A673 (cell line): ENCODE results near the gene MED15. TPM values are rescaled to one million over a fixed set of nuclear protein-coding genes. Genes with fewer than 3 reads are reported as not detected.

ENCODE experiments used
- BruUV-seq: library from RNA; stranded (reverse); fragments of 400-500 nt; replicated peaks from 2 replicates; lab custom pipeline; 2021; lab: Mats Ljungman, UMichigan
- CTCF ChIA-PET: fragments of 300-600 bp; sonication (Branson Sonifier 250); formaldehyde crosslinking; loops from one replicate; lab custom pipeline; 2022; ENCODE audit warnings: antibody characterized with exemption; lab: Charles Lee
- POLR2A ChIA-PET: fragments of 300-600 bp; sonication (Branson Sonifier 250); formaldehyde crosslinking; loops from one replicate; lab custom pipeline; 2022; ENCODE audit warnings: antibody characterized with exemption; ENCODE audit not compliant: low non-redundant PET; lab: Charles Lee
- DNase-seq: peaks from one replicate; pipeline ENCODE4 v3.0.0-alpha.2; 2015; ENCODE audit warnings: low spot score
- H3K27ac ChIP-seq: fragments of 200-600 bp; sonication (generic); 2 replicates; pipeline ENCODE4 v1.5.1; 2016; ENCODE audit warnings: mixed run types, low read depth, mild to moderate bottlenecking, mixed read lengths, antibody characterized with exemption, low read length; ENCODE audit not compliant: poor library complexity, severe bottlenecking
- H3K27me3 ChIP-seq: fragments of 200-600 bp; sonication (generic); replicated peaks from 2 replicates; pipeline ENCODE4 v1.6.1; 2017; ENCODE audit warnings: mixed run types, low read depth, mild to moderate bottlenecking, mixed read lengths, antibody characterized with exemption, low read length; ENCODE audit not compliant: insufficient read depth, poor library complexity
- H3K36me3 ChIP-seq: fragments of 200-600 bp; sonication (generic); 2 replicates; pipeline ENCODE4 v1.6.1; 2016; ENCODE audit warnings: mixed run types, mild to moderate bottlenecking, mixed read lengths, antibody characterized with exemption, low read length; ENCODE audit not compliant: insufficient read depth, poor library complexity, severe bottlenecking
- H3K4me1 ChIP-seq: fragments of 200-600 bp; sonication (generic); 2 replicates; pipeline ENCODE4 v1.6.1; 2017; ENCODE audit warnings: mixed run types, mild to moderate bottlenecking, mixed read lengths, antibody characterized with exemption, low read length; ENCODE audit not compliant: insufficient read depth, poor library complexity, severe bottlenecking
- H3K4me3 ChIP-seq: fragments of 200-600 bp; sonication (generic); 2 replicates; pipeline ENCODE4 v1.5.1; 2016; ENCODE audit warnings: low read depth, mixed run types, mild to moderate bottlenecking, mixed read lengths, low read length; ENCODE audit not compliant: poor library complexity, severe bottlenecking
- H3K9me3 ChIP-seq: fragments of 200-600 bp; sonication (generic); 2 replicates; pipeline ENCODE4 v1.6.1; 2016; ENCODE audit warnings: mixed run types, low read depth, mild to moderate bottlenecking, mixed read lengths, antibody characterized with exemption, low read length; ENCODE audit not compliant: poor library complexity, severe bottlenecking
- CTCF ChIP-seq: fragments of 300-800, 200-600 bp; sonication (generic); conservative IDR thresholded peaks from 2 replicates; pipeline ENCODE4 v1.5.1; 2017; ENCODE audit warnings: low read depth, mild to moderate bottlenecking, antibody characterized with exemption, low read length, moderate library complexity, mixed read lengths
- EZH2 ChIP-seq: fragments of 200-600 bp; sonication (generic); IDR thresholded peaks from 2 replicates; pipeline ENCODE4 v1.6.1; 2017; ENCODE audit warnings: borderline replicate concordance, low read depth, mild to moderate bottlenecking, mixed read lengths, antibody characterized with exemption, low read length; ENCODE audit not compliant: poor library complexity, severe bottlenecking
- intact Hi-C: fragments of 100-400 bp; cut with micrococcal nuclease; formaldehyde crosslinking; loops from one replicate; pipeline ENCODE4 v1.10.0; 2022; ENCODE audit not compliant: unreplicated experiment
- total RNA-seq: library from RNA; stranded (reverse); gene quantifications from 2 replicates; pipeline ENCODE4 v1.2.3, GENCODE V29; 2021

MED15 gene
- total RNA-seq, 1 experiment from 2014 or later = 96.2 TPM

GRCh38 chr22:20528405-20528978 lies 21.1 kb downstream of the MED15 start:
- peaks cover 5% of the 10 kb centered on the region for H3K36me3 ChIP-seq

GRCh38 chr22:20530368-20531153 lies 23.2 kb downstream of the MED15 start:
- peaks cover 5% of the 10 kb centered on the region for H3K36me3 ChIP-seq
- peak overlapping the region; percentile 27 for H3K27ac ChIP-seq
- CTCF ChIA-PET = no interaction called here
- no peaks in the 10 kb centered on the region for H3K27me3 ChIP-seq
- TF ChIP-seq CTCF (no peak), EZH2 (no peak)
- peaks cover 39% of the 10 kb centered on the region for H3K4me1 ChIP-seq
- H3K9me3 ChIP-seq = no peaks in the 10 kb centered on the region
- DNase-seq = no peak
- no peak overlapping the region for H3K4me3 ChIP-seq
- intact Hi-C loops = no loop called here
- no TSS peak for BruUV-seq
- POLR2A ChIA-PET = no interaction called here

More at GRCh38 chr22:20528405-20528978, 21.1 kb downstream of the MED15 start:
- ChIA-PET CTCF (no interaction called here), POLR2A (no interaction called here)
- BruUV-seq = no TSS peak
- intact Hi-C loops = no loop called here
- no peaks in the 10 kb centered on the region for H3K9me3 ChIP-seq
- no peak for TF ChIP-seq CTCF
- no peak for TF ChIP-seq EZH2
- H3K27me3 ChIP-seq = no peaks in the 10 kb centered on the region
- DNase-seq = no peak
- H3K4me1 ChIP-seq = peaks cover 51% of the 10 kb centered on the region
- no peak overlapping the region for H3K4me3 ChIP-seq
- H3K27ac ChIP-seq = no peak overlapping the region

GRCh38 chr22:20531154-20531403 lies 23.7 kb downstream of the MED15 start:
- DNase-seq = no peak
- no peaks in the 10 kb centered on the region for H3K27me3 ChIP-seq
- H3K27ac ChIP-seq = peak overlapping the region; percentile 25
- no peaks in the 10 kb centered on the region for H3K9me3 ChIP-seq
- ChIA-PET POLR2A (no interaction called here), CTCF (no interaction called here)
- peaks cover 34% of the 10 kb centered on the region for H3K4me1 ChIP-seq
- no peak overlapping the region for H3K4me3 ChIP-seq
- peaks cover 5% of the 10 kb centered on the region for H3K36me3 ChIP-seq
- no TSS peak for BruUV-seq
- intact Hi-C loops = no loop called here
- no peak for TF ChIP-seq CTCF
- no peak for TF ChIP-seq EZH2
